GM21737 (cell line): ENCODE data around the gene PSPN.
"Not testable (repeated sequence)": the region's sequence is repeated elsewhere in the genome, so short reads cannot be mapped to it uniquely, and the experiment has no call there.

Experiments
- ATAC-seq: cut with Tn5 transposase; IDR thresholded peaks from one replicate; pipeline ENCODE4 v1.9.1; 2021; ENCODE audit warnings: mild to moderate bottlenecking, moderate library complexity; ENCODE audit not compliant: unreplicated experiment

The PSPN gene

DNA sequence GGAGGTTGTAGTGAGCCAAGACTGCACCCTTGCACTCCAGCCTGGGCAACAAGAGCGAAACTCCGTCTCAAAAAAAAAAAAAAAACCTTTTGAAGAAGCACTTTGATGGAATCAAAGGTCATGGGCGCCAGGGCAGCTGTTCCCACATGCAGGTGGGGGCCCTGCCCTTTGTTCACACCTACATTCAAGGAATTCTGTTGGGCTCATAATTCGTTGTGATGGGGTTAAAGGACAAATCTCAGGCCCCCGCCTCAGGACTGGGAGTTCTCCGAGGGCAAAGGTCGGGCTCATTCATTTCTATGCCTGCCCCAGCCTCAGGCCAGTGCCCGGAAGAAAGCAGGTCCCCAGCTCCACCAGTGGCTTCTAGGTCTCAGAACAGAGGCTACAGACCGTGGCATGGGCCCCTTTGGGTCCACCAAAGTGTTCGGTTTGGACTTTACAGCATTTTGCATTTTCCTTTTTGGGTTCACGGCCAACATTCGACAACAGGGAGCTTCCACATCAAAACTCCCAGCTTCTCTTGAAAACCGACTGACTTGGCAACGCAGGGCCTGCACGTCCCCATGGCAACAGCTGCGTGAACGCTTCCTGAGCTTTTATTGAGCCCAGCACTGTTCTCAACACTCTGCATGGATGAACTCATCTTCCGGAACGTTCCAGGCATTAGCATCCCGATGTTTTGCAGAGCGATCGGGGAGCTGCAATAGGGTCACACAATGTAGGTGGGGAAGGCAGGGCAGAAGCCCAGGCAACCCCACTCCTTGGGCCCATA, 27.3 kb upstream of the PSPN start:
- ATAC-seq, result no peak

DNA sequence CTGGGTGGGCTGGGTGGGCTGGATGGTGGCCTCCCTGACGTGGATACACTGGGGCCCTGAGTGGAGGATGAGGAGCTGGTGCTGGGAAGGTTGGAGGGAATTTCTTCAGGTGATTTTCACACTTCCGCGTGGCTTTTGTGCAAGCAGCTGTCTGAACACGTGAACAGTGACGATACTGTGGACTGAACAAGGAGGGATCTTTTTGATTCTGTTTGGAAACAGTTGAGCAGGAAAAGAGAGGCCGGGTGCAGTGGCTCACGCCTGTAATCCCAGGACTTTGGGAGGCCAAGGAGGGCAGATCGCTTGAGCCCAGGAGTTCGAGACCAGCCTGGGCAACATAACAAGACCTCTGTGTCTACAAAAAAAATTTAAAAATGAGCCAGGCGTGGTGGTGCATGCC, 26.3 kb upstream of the PSPN start:
- no peak for ATAC-seq

DNA sequence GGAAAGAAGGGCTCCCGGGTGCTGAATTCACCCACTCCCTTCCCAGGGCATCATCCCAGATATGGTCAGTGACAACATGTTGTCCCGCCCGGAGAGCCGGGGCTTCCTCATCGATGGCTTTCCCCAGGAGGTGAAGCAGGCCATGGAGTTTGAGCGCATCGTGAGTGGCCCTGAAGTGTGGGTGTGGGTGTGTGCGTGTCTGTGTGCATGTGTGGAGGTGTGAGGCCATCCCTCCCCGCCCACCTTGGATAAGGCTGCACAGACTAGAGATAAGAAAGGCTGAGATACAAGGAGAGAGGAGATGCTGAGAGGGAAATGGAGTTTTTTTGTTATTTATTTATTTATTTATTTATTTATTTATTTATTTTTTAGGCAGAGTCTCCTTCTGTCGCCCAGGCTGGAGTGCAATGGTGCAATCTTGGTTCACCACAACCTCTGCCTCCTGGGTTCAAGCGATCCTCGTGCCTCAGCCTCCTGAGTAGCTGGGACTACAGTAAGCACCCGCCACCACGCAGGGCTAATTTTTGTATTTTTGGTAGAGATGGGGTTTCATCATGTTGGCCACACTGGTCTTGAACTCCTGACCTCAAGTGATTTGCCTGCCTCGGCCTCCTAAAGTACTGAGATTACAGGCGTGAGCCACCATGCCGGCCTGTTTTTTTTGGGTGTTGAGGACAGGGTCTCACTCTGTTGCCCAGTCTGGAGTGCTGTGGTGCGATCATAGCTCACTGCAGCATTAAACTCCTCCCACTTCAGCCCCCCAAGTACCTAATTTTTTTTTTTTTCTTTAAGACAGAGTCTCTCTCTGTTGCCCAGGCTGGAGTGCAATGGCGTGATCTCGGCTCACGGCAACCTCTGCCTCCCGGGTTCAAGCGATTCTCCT, 24.6 kb upstream of the PSPN start:
- ATAC-seq, result not testable (repeated sequence)

DNA sequence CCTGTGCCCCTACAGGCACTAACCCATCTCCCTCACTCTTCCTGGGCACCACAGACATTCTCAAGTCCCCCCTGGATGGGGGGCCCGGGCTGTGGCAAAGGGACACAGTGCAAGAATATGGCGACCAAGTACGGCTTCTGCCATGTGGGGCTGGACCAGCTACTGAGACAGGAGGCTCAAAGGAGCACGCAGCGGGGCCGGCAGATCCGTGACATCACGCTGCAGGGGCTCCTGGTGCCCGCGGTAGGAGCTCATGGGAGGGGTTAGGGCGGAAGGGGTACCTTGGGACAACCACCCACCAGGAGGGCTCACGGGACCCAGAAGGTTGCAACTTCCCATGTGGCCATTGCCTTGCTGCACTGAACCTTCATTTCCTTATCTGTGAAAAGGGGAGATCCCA, 20.6 kb upstream of the PSPN start:
- no peak for ATAC-seq

DNA sequence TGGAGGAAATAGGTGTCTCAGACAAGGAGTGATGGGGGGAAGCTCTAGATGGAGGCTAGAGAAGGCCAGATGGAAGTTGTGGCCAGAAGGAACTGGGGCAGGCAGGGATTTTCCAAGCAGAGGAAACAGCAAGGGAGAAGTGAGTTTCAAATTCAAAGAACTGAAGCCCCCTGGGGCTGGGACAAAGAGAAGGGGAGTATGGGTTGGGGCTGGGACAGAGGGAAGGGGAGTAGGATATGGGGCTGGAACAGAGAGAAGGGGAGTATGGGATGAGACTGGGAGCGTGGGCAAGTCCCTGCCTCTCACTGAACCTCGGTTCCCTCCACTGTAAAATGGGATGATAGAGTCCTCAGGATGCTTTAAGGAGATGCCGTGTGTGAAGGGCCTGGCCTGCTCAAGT, 19.1 kb upstream of the PSPN start:
- ATAC-seq, result no peak

DNA sequence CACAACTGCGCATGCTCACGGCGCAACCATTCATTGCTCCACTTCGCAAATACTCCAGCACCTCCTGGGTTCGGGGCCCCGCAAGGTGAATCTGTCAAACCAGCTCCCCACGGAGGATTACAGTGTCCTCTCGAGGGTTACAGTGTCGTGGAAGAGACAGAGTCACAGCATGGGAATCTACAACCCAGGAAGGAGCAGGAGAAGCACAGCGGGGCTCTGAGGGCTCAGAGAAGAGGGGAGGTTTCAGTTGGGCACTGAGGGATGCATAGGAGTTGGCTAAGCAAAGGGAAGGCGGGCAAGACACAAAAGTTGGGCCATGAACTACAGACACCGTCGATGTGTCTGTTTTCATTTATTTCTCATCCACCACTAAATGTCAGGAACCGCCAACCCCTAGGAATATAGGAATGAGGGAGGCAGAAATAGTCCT, 18.3 kb upstream of the PSPN start:
- ATAC-seq, result no peak

DNA sequence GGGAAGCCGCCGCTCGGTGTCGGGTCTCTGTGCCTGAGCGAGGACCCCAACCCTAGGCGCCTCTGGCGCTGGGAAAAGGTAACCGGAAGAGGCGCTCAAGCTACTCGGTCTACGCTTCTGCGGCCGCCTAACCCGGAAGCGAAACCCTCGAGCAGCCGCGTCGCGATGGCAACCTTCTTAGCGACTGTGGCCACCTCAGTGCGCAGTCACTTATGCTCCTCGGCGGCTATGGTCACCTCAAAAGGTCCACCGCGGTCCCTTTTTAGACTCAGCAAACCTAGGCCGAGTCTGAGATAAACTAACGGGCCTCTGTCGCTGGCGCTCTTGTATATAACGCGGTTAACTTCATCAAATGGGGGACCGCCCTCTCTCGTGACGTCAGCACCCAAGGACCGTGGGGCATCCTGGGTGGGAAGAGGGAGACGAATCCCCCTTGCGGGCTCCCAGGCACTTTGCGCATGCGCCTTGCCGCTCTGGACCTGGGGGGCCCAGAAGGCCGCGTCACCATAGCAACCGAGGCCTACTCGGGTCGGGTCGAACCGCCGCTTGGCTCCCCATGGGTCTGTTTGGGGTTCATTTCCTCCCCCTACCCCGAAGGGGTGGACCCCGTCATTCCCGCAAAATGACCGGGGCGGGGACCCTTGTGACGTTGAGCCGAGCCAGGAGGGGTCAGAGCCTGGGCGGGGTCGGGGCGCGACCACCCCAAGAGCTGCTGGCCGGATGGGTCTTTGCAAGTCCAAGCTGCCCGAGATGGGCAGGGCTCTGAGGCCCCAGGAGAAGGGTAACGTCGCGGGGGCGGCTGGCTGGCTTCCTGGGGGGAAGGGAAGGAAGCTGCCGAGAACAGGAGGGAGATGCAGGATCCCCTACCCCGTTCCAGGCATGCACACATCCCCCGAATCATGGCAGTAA, 17.6 kb upstream of the PSPN start, which contains the start of gene GTF2F1:
TSS of gene GTF2F1 (minus strand) at position 91 of the 909 bp plus-strand sequence. CDS start 169 bp downstream, outside the sequence.
- ATAC-seq, result peak; percentile 75

DNA sequence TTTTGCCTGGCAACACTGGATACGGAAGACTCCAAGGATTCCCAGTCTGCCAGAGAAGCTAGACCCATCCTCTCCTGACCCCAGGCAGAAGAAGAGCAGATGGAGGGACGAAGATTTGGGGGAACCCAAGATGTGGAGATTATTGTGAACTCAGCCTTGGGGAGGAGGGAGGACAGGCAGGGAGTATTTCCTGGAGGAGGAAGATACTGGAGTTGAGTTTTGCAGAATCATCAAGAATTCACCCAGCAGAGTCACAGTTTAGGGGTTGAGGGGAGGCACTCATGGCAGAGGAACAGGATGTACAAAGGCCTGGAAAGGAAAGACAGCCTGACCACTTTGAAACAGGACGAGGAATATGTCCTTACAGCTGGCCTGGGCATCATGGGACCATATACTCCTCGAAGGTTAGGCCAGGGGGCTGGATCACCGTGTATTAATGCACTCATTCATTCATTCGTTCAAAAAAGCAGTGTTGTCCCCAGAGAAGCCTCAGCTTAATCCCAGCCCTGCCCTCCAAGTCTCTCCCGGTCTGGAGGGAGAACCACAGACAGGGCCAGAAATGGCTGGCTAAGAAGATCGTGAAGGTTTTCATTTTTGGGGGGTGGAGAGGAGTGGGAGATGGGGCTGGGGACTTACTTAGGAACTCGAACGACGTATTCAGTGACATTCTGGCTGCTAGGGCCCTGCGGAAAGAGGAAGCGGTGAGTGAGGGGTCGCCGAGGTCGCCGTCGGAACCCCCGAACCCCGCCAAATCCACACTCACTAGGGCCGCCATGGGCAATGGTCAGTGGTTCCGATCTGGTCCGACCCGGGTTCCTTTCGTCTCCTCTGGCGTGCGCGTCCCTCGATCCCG, 16.7 kb upstream of the PSPN start:
- ATAC-seq, result no peak

DNA sequence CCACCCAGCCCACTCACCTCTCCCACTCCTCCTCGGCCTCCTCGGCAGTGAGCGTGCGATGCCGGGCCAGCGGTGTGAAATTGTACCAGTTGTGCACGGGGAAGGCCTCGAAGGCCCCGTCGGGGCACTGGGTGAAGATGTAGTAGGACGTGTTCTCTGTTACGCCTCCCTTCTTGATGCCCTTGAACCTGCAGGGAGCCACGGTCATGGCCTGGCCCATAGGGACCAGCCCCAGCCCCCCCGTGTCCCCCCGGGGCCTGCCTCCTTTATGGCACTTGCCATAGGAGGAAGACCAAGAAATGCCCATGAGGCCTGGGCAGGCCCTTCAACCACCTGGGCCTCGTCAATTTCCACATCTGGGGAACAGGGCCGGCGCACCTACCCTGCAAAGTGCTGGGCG, 11.6 kb upstream of the PSPN start:
- no peak for ATAC-seq

DNA sequence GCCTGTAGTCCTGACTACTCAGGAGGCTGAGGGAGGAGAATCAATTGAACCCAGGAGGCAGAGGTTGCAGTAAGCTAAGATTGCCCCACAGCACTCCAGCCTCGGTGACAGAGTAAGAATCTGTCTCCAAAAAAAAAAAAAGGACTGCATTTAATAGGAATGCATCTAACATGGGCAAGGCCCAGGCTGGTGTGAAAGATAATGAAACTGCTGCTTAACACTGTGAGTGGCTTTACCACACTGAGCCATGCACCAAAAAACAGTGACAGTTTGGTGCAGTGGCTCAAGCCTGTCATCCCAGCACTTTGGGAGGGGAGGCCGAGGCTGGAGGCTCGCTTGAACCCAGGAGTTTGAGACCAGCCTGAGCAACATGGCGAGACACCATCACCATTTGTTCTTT, 8.6 kb upstream of the PSPN start:
- no peak for ATAC-seq

DNA sequence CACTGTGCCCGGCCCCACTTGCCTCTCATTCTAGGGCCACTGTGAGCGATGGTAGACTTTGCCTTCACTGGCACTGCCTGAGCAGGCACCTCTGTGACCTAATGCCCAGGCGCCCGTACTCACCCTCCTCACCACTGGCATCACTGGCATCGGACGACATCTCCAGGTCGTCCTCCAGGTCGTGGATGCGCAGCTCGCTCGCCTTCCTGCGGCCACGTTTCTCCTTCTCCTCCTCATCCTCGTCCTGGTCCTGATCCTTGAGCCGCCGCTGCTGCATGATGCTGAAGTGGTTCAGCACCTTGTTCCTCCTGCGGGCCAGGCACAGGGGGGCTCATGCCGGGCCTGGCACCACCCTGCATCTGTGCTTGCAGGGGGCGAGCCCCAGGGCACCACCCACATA, 7.5 kb upstream of the PSPN start:
- no peak for ATAC-seq

DNA sequence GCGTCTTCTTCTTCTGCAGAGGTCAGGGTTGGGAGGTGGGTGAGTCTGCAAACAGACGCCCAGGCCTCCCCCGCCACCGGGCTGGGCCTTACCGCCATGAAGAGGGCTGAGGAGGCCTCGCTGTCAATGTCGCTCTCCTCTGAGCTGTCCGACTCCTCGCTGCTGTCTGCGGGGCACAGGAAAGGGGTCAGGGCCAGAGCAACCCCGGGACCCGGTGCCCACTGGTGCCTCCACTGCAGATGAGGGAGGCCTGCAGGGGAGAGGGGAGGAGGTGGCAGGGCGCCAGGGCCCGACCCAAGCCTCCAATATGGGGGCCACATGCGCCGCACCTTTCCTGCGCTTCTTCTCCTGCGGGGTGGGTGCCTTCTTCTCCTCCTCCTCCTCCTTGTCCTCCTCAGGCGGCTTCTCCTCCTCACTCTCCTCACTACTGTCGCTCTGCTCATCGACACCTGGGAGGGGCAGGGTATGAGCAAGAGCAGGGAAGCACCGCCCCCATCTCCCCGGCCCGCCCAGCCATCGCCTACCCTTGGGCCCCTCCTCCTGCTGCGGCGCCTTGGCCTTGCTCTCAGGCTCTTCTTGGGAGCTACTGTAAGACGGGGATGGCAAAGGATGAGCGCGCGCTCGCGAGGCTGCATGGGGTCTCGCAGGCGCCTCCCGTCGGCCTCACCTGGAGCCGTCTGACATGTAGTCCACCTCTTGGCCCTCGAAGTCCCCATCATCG, 5.5 kb upstream of the PSPN start:
- no peak for ATAC-seq

DNA sequence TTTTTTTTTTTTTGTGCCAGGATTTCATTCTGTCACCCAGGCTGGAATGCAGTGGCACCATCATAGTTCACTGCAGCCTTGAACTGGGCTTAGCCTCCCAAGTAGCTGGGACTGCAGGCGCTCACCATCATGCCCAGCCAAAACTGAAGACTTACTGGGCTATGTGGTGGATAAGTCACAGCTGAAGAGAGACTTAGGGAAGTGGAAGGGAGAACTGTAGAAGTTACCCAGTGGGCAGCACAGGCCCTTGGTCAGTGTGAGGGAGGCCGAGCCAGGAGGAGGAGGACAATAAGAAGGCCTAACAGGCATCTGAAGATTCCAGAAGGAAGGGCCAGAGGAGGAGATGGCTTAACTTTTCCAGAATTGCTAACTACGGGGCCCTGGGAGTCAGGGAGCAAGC, 4.0 kb upstream of the PSPN start:
- ATAC-seq, result no peak

DNA sequence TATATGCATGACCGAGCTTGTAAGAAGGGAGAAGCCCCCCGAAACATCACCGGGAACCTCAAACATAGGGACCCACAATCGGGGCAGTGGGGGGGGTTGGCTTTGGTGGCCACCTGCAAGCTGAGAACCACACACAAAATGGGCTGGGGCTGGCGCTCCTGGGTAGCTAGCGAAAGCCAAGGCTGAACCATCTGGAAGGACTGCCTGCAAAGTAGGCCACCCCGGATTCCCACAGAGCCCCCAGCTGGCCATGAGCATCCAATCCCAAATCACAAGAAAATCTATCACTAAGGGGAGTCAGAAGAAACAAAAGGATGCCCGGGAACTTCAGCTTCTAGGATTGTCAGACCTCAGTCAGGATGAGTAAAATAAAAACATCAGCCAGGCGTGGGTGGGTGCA, 2.8 kb upstream of the PSPN start:
- ATAC-seq, result no peak

DNA sequence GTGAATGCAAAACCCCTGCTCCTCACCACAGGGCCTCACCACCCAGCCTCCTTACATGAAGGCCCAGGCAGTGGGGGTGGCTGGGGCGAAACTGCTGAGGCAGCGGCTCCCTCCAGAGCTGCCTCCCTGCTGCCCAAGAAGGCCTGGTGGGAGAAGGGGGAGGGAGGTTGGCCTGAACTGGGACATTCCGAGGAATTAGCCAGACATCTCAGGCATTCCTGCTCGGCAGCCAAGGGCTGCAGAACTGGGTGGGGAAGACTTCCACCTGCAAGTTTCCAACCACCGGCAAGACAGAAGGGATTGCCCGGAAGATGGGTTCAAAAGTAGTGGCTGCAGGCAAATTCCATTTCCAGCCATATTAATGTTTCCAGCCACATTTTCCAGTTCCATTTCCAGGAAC, 2.3 kb upstream of the PSPN start:
- ATAC-seq, result no peak

DNA sequence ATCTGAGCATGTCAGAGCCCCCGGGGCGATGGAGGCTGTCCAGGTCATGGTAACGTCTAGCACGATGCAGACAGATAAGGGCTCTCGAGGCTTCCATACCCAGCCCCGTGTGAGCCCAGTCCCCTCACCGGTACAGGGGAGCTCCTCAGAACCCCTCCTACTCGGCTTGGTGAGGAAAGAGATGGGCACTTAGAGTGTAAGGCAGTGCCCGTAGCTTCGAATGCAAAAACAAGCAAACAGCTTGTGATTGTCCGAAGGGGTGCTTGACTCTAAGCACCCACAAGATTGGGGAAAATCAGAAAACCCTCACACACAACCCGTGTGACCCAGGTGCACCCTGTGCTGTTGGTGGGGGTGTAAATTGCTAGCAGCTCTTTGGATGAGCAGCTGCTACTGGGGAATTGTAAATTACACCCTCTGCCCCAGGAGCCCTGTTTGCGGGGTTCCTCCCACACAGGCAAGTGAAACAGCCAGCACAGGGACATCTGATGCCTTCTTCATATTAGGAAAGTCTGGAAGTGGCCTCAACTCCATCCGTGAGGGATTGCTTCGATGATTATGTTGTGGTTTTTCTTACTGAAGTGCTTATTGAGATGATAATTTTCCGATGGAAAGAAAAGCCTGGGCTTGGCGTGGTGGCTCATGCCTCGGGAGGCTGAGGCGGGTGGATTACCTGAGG, 918 bp upstream of the PSPN start:
- no peak for ATAC-seq

DNA sequence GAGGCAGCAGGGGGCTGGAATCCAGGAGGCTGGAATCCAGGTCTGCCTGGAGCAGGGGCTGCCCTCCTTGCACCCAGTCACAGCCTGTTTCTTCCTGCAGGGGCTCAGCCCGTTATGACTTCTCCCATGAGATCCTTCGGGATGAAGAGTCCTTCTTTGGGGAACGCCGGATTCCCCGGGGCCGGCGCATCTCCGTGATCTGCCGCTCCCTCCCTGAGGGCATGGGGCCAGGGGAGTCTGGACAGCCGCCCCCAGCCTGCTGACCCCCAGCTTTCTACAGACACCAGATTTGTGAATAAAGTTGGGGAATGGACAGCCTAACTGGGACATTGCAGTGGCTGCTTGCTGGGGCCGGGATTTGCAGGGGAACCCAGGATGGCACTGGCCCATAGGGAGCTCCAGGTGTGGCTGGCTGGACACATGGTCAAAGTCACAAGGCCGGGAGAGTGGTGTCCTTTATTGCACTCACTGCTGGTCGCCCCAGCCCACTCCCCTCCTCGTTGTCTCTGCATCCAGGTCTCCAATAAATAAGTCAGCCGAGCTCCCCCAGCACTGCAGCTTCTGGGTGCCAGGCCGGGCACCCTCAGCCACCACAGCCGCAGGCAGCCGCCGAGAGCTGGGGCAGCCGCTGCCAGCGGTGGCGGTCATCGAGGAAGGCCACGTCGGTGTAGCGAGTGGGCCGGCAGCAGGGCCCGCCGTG, 872 bp downstream of the PSPN start:
- ATAC-seq, result no peak

DNA sequence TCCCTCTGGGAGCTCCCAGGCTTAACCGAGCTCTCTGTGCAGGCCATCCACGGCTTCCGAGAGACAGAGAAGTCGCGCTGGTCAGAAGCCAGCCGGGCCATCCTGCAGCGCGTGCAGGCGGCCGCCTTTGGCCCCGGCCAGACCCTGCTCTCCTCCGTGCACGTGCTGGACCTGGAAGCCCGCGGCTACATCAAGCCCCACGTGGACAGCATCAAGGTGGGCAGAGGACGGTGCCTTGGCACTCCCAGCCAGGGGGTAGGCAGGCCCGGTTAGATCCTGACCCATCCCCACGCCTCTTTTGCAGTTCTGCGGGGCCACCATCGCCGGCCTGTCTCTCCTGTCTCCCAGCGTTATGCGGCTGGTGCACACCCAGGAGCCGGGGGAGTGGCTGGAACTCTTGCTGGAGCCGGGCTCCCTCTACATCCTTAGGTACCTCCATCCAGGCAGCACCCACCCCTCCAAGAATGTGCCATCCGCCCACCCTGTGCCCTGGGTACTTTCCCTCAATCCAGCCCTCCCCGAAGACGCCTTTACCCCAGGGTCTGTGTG, 1.5 kb downstream of the PSPN start:
- no peak for ATAC-seq
